HG02885 (cell line): Measurements from ENCODE around the gene TMEM74B.

Experiments
- ATAC-seq: cut with Tn5 transposase; IDR thresholded peaks from one replicate; pipeline ENCODE4 v1.9.1; 2021; ENCODE audit warnings: mild to moderate bottlenecking; ENCODE audit not compliant: unreplicated experiment, poor library complexity

The TMEM74B gene

DNA sequence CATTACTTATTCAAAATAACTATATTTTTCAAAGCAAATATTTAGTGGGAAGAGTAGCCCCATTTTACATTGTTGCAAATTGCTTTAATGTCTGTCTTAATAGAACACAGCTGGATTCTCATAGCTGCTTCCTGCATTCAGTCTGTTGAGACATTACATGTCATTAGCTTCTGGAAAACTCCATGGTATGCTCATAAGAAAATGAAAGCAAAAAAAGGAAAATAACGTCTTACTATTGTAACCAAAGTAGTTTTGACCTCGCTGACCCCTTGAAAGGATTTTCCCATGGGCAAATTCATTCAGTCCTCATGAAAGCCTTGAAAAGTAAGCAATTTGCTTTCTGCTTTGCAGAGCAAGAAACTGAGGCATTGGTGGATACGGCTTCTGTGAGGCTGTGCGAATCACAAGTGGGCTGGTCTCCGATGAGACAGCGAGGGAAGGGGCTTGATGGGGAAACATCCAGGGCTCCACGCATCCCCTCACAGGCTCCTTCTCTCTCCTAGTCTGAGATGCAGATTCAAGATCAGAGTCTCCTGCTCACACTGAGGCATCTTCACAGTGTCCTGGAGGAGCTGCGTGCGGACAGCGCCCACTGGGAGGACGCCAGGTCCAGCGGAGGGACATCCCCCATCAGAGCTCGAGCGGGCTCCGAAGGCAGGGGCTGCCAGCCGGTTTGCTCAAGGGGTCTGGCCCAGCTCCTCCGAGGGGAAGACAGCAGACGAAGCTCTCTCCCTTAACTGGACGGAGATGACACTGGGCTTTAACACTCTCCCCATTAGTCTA is 21.8 kb upstream of the TMEM74B start:
- no peak for ATAC-seq

DNA sequence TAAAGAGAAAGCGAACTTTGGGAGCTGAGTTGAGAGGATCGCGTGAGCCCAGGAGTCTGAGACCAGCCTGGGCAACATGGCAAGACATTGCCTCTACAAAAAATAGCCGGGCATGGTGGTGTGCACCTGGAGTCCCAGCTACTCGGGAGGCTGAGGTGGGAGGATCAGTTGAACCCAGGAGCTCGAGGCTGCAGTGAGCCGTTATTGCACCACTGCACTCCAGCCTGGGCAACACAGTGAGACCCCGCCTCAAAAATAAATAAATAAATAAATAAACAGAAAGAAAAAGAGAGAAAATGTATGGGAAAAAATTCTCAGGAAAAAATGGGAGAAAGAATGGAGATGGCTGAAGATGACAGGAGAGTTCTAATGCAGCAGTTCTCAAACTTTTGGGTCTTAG is 21.0 kb upstream of the TMEM74B start:
- no peak for ATAC-seq

DNA sequence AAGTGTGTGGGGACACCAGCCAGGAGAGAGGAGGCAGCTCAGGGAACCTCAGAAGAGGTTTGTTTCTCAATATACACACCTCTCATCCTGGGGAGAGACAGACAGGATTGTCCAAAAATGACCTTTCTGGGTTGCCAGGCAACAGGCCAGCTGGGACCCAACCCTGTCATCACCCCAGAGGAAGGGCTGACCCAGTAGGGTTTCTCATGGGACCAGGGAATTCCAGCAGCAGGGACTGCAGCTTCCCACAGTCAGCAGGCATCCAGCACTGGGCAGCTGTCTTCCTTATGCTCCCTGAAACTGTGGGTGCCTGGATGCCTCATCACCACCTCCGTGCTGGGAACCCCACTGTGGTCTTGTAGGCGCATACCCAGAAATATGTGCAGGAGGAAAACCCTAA is 19.8 kb upstream of the TMEM74B start:
- no peak for ATAC-seq

DNA sequence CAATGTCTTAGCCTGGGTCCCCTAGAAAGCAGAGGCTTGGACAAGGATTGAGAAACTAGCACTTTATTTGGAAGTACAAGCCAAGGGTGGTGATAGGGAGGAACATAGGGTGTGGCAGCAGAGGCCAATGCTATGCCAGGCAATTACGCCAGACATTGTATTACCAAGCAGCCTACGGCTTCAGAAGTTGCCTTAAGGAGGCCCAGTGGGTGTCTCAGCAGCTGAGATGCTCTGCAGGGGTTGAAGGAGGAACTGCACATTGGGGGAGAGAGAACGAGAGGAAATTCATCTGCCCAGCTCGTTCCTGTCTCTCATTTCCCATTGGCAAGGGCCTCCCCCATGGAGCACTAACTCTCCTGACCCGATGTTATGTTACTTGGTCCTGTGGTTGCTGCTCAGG is 19.3 kb upstream of the TMEM74B start:
- no peak for ATAC-seq

DNA sequence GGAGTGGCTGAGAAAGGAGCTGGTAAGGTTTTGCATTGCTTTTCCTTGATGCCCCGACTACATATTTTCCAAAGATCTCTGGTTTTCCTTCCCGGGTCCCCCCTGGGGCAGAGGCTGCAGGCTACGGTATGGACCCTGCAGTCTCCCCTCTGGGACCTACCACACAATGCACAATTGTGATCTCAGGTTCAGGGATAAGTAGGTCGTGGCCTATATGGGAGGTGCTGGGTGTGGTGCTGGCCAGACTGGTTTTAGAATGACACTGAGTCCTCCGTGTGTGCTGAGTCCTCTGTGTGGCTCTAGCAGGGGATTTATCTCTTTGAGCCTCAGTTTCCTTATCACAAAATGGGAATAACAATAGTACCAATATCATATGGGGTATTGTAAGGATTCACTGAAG is 18.8 kb upstream of the TMEM74B start:
- no peak for ATAC-seq

DNA sequence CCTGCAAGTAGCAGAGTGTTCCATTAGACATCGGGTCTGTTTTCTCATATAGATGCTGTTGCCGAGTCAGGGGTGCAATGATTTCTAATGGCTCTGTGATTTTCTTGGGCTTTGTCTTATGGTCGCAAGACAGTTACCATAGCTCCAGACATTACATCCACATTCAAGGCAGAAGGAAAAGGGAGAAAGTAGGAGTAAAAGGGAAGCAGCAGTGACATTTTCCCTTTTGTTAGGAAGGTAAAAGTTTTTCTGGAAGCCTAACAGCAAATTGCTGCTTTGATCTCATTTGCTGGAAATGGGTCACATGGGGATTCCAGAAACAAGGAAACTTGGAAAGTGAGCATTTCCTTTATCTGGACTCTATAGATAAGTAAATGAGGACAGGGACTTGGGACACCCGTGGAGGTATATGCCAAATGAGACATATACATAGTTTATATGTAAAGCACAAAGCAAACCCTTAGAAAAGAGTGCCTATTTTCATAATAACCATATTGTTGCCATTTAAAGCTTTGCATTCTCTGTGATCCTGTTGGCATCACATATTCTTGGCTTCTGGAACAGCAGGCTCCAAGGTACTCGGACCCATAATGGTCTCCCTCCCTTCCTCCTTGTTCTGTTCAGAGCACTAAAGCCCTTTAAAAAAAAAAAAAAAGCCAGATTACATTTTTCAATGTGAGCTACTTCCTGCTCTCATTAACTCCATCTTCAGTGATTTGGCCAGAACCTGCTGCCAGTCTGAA is 18.2 kb upstream of the TMEM74B start, which contains the start of gene C20orf202:
Gene C20orf202, plus strand, starts transcription at position 693 of the 743 bp plus-strand sequence. CDS start 132 bp downstream, outside the sequence.
- no peak for ATAC-seq

DNA sequence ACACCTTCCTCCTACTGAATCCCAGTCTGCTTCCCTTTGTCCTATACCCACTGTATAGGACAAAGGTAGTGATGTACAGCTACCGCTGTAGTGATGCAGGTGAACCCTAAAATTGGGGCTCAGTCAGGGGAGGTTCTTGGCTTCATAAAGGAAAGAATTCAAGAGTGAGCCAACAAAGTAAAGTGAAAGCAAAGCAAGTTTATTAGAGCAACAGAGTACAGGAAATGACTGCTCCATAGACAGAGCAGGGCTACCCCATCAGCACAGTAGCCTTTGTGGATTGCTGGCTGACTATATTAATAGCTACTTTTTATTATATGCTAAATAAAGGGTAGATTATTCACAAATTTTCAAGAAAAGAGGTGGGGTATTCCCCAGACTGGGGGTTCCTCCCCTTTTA is 15.2 kb upstream of the TMEM74B start:
- no peak for ATAC-seq

DNA sequence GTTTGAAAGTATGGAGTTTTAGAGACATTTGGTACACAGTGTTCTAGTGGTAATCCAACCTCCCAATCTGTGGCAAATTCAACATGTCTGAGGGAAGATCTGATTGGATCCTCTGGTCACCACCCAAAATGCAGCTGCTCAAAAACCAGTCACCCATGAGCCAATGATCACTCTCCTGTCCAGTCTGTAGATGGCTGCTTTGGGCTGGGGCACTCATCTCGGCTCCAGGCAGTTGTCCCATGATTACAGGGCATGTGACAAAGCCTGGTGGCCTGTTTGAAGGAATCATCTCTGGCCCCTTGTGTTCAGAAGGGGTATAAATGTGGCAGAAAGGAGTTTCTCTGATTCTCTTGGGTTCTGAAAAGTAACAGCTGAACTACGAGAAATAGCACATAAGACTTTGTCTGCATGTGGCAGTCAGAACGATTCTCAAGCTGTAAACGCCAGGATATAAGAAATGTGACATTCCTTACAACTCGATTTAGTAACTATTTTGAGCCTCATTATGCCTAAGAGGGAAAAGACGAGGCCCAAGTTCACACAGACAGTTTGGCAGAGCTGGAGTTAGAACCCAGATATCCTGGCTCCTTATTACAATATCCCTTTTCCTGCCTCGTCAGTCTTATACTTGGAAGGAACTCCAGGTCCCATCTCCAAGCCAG is 14.6 kb upstream of the TMEM74B start:
- ATAC-seq: no peak

DNA sequence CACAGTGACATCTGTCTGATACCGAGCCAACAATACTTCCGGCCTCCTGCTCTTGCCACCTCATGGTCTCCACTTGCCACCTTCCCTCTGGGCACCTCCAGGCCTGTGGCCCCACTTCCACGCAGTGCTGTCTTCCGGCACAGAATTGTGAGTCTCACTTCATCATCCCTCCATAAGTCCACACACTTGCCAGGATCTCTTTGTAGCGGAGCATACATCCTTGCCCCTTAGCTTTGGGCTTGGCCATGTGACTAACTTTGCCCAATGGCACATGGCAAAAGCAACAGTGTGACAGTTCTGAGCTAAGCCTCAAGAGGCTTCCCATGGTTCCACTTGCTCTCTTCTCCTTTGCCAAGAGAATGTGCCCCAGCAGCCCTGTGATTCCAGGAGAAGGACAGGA is 14.0 kb upstream of the TMEM74B start:
- no peak for ATAC-seq

DNA sequence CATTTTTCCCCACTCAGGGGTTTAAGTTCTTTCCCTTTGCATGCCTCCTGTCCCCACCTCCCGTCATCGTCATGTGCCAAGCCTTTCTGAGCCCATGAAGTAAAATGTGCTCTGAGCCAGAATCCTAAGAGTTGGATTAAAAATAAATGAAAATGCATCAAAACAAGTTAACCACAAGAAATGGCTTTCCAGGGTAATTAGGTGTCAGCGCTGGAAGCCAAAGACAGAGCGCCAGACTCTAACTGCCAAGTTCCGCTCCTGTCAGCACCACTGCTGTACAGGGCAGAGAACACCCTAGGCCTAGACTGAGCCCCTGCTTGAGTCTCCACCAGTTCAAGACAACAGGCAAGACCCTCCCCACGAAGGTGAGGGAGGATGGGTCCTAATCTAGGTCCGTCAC is 13.0 kb upstream of the TMEM74B start:
- no peak for ATAC-seq

DNA sequence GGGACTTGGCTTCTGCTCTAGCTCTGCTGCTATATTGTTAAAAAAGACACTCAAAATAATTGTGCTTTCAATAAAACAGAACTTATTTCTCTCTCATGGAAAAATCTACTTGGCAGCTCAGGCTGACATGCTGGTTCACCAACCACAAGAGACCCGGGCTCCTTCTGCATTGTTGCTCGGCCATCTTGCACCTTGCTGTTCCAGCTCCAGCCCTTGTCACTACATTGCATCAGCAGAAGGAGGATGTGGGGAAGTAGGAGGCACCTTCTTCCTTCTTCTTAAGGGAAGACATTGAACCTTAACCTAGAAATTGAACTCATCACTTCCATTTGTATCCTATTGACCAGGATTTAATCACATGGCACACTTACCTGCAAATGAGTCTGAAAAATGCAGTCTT is 11.9 kb upstream of the TMEM74B start:
- no peak for ATAC-seq

DNA sequence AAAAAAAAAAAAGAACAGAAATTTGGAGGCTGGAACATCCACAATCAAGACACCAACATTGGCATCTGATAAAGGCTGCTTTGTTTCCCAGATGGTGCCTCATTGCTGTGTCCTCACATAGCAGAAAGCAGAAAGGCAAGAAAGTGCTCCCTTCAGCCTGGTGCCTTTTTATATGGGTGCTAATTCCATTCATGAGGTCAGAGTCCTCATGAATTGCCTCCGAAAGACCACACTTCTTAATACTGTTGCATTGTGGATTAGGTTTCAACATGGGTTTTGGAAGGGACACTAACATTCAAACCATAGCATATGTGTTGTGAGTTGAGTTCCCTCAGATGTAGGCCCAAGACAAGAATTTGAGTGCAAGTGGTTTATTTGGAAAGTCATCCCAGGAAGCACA is 10.4 kb upstream of the TMEM74B start:
- no peak for ATAC-seq

DNA sequence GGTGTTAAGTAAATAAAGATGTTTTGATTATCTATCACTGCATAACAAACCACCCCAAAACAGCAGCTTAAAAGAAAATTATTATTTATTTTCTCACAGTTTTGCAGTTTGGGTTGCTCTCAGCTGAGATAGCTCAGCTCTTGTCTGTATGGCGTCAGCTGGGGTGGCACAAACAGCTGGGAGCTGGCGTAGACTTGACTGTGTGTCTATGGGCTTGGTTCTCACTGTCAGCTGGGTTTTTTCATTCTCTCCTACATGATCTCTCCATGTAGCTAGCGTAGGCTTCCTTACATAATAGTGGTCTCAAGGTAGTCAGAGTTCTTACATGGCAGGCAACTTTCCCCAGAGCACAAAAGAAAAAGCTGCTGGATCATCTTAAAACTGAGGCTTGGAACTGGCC is 6.5 kb upstream of the TMEM74B start:
- no peak for ATAC-seq

DNA sequence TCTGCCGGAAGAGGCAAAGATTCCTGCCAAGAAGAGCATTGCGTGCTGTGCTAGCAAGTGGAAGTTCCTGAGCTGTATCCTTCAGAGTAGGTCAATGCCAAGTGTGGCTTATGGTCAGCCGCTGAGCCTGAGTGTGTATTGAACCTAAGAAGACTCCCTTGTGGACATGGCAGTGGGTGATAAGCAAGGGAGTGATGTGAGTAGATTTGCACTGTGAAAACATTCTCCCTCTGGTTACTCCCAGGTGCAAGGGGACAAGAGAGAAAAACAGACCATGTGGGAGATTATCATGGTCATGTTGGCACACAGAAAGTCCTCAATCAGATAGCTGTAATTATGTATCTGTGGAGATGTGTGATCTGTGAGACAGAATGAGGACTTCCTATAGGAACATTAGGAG is 6.1 kb upstream of the TMEM74B start:
- ATAC-seq: no peak

DNA sequence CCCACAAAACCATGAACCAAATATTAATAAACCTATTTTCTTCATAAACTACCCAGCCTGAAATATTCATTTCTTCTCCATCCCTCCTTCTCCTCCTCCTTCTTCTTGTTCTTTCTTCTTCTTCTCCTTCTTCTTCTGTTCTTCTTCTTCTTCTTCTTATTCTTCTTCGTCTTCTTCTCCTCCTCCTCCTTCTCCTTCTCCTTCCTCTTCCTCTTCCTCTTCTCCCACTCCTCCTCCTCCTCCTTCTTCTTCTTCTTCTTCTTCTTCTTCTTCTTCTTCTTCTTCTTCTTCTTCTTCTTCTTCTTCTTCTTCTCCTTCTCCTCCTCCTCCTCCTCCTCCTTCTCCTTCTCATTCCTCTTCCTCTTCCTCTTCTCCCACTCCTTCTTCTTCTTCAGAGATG is 5.0 kb upstream of the TMEM74B start:
- no peak for ATAC-seq

DNA sequence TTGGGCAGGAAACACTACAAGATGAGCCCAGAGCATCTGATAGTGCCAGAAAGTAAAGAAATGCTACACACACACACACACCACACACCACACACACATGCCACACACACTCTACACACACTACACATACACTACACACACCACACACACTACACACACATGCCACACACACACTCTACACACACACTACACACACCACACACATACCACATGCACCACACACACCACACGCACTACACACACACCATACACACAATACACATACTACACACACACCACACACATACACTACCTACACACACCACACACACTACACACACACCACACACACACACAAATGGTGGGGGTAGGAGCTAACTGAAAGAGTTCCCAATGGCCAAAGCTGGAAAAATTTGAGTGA is 3.6 kb upstream of the TMEM74B start:
- ATAC-seq: no peak

DNA sequence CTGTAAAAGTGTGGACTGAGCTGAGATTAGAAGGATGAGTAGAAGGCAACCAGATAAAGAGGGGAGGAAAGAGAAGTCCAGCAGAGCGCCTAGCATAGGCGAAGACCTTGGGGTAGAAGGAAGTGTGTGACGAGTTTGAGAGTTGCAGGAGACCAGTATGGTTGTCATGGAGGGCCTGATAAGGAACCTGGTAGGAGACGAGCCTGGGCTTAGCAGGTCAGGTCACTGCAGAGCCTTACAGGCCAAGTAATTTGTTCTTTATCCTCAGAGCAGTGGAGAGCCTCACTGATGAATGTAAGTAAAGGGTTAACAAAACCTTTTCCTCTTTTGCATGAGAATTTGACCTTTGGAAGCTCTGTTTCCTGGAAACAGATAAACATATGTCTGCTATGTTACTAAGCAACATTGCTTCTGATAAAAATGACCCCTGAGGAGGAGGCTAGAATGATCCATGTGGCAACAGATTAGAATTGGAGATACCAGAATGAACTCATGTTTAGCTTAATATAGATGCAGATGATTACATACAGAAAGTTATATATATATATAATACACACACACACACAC is 2.9 kb upstream of the TMEM74B start:
- ATAC-seq: no peak

DNA sequence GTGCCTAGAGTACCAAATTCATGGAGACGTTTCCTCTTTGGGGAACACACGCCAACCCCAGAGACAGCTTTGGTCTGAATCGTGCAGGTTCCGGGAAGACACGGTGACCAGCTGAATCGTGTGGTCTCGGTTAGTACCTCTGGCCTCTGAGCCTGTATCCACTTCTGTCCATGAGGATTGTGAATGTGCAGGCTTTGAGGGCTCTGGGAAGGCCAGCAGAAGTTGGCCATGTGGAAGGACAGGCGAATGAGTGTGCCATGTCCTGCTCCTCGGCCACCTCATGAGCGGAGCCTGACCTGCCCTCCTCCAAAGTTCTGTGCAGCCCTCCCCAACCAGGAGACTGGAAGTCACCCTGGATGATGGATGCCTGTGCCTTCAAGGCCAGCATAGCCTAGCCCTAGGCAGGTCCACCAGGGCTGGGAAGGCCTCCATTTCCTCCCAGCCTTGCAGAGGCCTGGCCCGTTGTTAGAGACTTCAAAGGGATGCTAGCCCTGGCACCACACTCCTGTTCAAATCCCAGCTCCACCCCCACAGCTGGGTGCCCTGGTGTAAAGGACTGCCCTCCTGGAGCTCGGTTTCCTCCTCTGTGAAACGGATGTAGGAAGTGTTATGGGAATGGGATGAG is 1.7 kb upstream of the TMEM74B start:
- ATAC-seq: no peak

DNA sequence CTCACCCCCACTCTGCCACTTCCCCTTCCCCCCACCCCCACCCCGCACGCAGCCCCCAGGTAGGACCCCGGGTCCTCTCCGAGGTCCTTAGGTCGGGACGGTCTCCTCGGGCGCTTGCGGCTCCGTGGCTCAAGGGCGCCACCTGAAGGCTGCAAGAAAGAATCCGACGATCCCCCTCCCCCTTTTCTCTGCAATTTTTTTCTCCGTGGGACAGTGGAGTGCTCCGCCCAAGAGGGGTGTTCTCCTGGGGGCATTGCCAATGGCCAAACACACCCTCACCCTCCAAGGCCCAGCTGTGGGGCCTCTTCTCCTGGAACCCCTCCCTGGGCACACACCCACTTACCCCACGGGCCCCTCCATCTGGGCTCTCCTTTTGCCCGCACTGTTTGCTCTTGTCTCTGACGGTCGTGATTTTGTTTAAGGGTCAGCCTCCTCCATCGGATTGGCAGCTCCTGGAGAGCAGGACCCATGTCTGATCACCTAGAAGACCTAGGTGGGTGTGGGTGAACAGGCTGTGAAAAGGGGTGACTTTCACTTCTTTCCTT is 1.1 kb upstream of the TMEM74B start:
- ATAC-seq: no peak

DNA sequence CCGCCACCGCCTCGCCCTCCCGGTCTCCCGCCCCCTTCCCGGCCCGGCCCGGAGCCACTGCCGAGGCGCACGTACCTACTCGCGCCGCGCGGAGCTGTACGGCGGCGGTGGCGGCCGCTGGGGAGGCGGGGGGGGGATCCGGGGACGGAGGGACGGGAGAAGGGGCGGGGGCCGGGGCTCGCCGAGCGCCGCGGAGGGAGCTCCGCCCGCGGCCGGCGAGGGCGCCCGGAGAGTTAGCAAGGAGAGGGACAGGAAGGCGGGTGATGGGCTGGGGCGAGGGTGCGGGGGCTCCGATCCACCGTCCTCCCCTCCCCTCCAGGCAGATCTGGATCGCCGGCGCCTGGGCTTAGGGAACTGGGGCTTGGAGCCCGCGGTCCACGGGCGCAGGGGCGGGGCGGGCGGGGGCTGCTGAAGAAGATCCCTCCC is 548 bp upstream of the TMEM74B start:
- ATAC-seq: no peak
